A549 (cell line): ENCODE data around the gene CD96. TPM values are rescaled to one million over a fixed set of nuclear protein-coding genes. Genes with fewer than 3 reads are reported as not detected.
"Not testable (repeated sequence)": the region's sequence is repeated elsewhere in the genome, so short reads cannot be mapped to it uniquely, and the experiment has no call there.

Experiments
- ATAC-seq, 2 experiments: fragments of 200-7000 bp in 1 of 2; fragments of >200 bp in 1 of 2; cut with Nextera tagmentation in 1 of 2; cut with Tn5 transposase in 1 of 2; 3 replicates each; pipeline versions ENCODE4 v1.8.0 to v1.9.1; 2018 to 2020; ENCODE audit warnings: mild to moderate bottlenecking in 1 of 2, moderate library complexity in 1 of 2
- CTCF ChIA-PET: fragments of 300-600 bp; sonication (Branson Sonifier 250); formaldehyde crosslinking; extraction: SDS; loops from one replicate; lab custom pipeline; 2021; ENCODE audit warnings: antibody characterized with exemption, inconsistent platforms; lab: Yijun Ruan, JAX
- POLR2A ChIA-PET: fragments of 350-600 bp; formaldehyde crosslinking; extraction: SDS; loops from one replicate; lab custom pipeline; 2021; ENCODE audit warnings: antibody characterized with exemption, inconsistent platforms; lab: Yijun Ruan, JAX
- DNase-seq, 2 experiments: peaks; one replicate each; pipeline versions ENCODE4 v3.0.0 to v3.0.0-alpha.2; 2011 to 2016; ENCODE audit warnings: low read depth in 1 of 2, low spot score in 1 of 2
- FAIRE-seq: peaks from 2 replicates; lab custom pipeline; 2011; peaks lifted over from hg19 to GRCh38; lab: Jason Lieb, UNC
- H3K27ac ChIP-seq, 2 experiments: fragments of >200 bp; sonication (Bioruptor Twin); formaldehyde crosslinking; 3 replicates each; pipeline ENCODE4 v1.5.1; 2016 to 2017
- H3K4me1 ChIP-seq: fragments of >200 bp; sonication (Bioruptor Twin); formaldehyde crosslinking; 3 replicates; pipeline ENCODE4 v1.6.1; 2016
- H3K4me2 ChIP-seq: fragments of >200 bp; sonication (Bioruptor Twin); formaldehyde crosslinking; 3 replicates; pipeline ENCODE4 v1.6.1; 2016
- H3K4me3 ChIP-seq: fragments of >200 bp; sonication (Bioruptor Twin); formaldehyde crosslinking; 3 replicates; pipeline ENCODE4 v1.5.1; 2016
- H3K9me3 ChIP-seq: fragments of >200 bp; sonication (Bioruptor Twin); formaldehyde crosslinking; 3 replicates; pipeline ENCODE4 v1.6.1; 2016
- CHD4 ChIP-seq: fragments of 200-600 bp; sonication (generic); IDR thresholded peaks from 2 replicates; pipeline ENCODE4 v1.6.1; 2016; ENCODE audit warnings: antibody characterized with exemption, mild to moderate bottlenecking, borderline replicate concordance
- E2F6 ChIP-seq: IDR thresholded peaks from 2 replicates; pipeline ENCODE4 v1.6.1; 2012; ENCODE audit warnings: low read depth, borderline replicate concordance
- ELK1 ChIP-seq: fragments of 150-350 bp; IDR thresholded peaks from 2 replicates; pipeline ENCODE4 v1.6.1; 2014; ENCODE audit warnings: low read depth, mild to moderate bottlenecking, low read length
- EP300 ChIP-seq, 2 experiments: fragments of >200 bp; sonication (Bioruptor Twin); formaldehyde crosslinking; IDR thresholded peaks; 2 replicates in 1 of 2; 3 replicates in 1 of 2; pipeline ENCODE4 v1.6.1; 2016 to 2017
- ESRRA ChIP-seq: fragments of 150-350 bp; IDR thresholded peaks from 2 replicates; pipeline ENCODE4 v1.6.1; 2014; ENCODE audit warnings: mild to moderate bottlenecking, low read length, borderline replicate concordance
- FOXS1 ChIP-seq: fragments of 250-450 bp; sonication (Bioruptor Pico); IDR thresholded peaks from 2 replicates; pipeline ENCODE4 v1.5.0; 2020; ENCODE audit warnings: mild to moderate bottlenecking, moderate library complexity
- GATA3 ChIP-seq: IDR thresholded peaks from 2 replicates; pipeline ENCODE4 v1.6.1; 2012; ENCODE audit warnings: borderline replicate concordance
- HDAC2 ChIP-seq: fragments of 200-600 bp; sonication (generic); IDR thresholded peaks from 2 replicates; pipeline ENCODE4 v1.6.1; 2016
- JUNB ChIP-seq: fragments of >200 bp; sonication (Bioruptor Twin); formaldehyde crosslinking; IDR thresholded peaks from 2 replicates; pipeline ENCODE4 v1.6.1; 2016
- KDM1A ChIP-seq: fragments of 200-600 bp; sonication (generic); IDR thresholded peaks from 2 replicates; pipeline ENCODE4 v1.6.1; 2016; ENCODE audit warnings: low read depth, mild to moderate bottlenecking
- MAX ChIP-seq: IDR thresholded peaks from 2 replicates; pipeline ENCODE4 v1.6.1; 2012
- MAZ ChIP-seq: fragments of 150-350 bp; IDR thresholded peaks from 2 replicates; pipeline ENCODE4 v1.6.1; 2014; ENCODE audit warnings: antibody characterized with exemption, low read depth, low read length, borderline replicate concordance
- NFE2L2 ChIP-seq: fragments of 150-350 bp; conservative IDR thresholded peaks from 2 replicates; pipeline ENCODE4 v1.6.1; 2014; ENCODE audit warnings: low read length
- PHF8 ChIP-seq: fragments of 200-600 bp; sonication (generic); IDR thresholded peaks from 2 replicates; pipeline ENCODE4 v1.6.1; 2016; ENCODE audit warnings: low read depth, mild to moderate bottlenecking, antibody characterized with exemption, moderate library complexity, borderline replicate concordance
- POLR2AphosphoS2 ChIP-seq: conservative IDR thresholded peaks from 2 replicates; pipeline ENCODE4 v1.6.1; 2012; ENCODE audit warnings: low read length, improper control_type of control experiment, inconsistent platforms
- RNF2 ChIP-seq: fragments of 200-600 bp; sonication (generic); IDR thresholded peaks from 2 replicates; pipeline ENCODE4 v1.6.1; 2016; ENCODE audit warnings: low read depth, mild to moderate bottlenecking, antibody characterized with exemption, moderate library complexity, borderline replicate concordance
- ZFP36 ChIP-seq: fragments of 450-650 bp; IDR thresholded peaks from 2 replicates; pipeline ENCODE4 v1.6.1; 2014; ENCODE audit warnings: borderline replicate concordance; ENCODE audit not compliant: partially characterized antibody
- ZNF302 ChIP-seq: fragments of 250-450 bp; sonication (Bioruptor Pico); IDR thresholded peaks from 2 replicates; pipeline ENCODE4 v1.9.0; 2021; ENCODE audit warnings: inconsistent platforms, mild to moderate bottlenecking, moderate library complexity
- WGBS: methylation state at CpG from one replicate; pipeline ENCODE4 v1.1.6; 2017; ENCODE audit errors: missing lambda C conversion rate; 5-methylcytosine and 5-hydroxymethylcytosine counted together
- polyA plus RNA-seq, 4 experiments: library from polyadenylated mRNA; depleted of rRNA in 3 of 4; stranded (reverse); fragments of >200 nt; fragmentation: RNase III in 1 of 4; extraction: RNeasy Plus Mini Kit Qiagen cat#74134 plus additional on column Dnase treatment in 1 of 4; gene quantifications; 2 replicates in 3 of 4; 3 replicates in 1 of 4; pipeline ENCODE4 v1.2.3, GENCODE V29; 2011 to 2017

CD96 gene
- polyA plus RNA-seq, 2 of the 4 experiments (the other 2 are of a cell fraction) = not detected

GRCh38 chr3:111669926-111670630 is 128.1 kb downstream of the CD96 start:
- no peak for ATAC-seq

GRCh38 chr3:111672461-111672860 is 130.5 kb downstream of the CD96 start:
- not testable (repeated sequence) for ATAC-seq, H3K4me2 ChIP-seq, H3K4me3 ChIP-seq, H3K9me3 ChIP-seq, FAIRE-seq, DNase-seq
- Histone ChIP-seq H3K4me1 (peaks cover 41% of the 10 kb centered on the region), H3K27ac (peak overlapping the region in 1 of 2 experiments; percentile 8; a peak in 2 of 6 replicates)
- ChIA-PET CTCF (interaction anchor here (0.8 to 4.2 kb wide), 4 partner anchors 29 to 371 kb away, joined by 3 to 27 read pairs (median 6); no protein-coding TSS in a partner anchor), POLR2A (interaction anchor here (0.9 kb wide), 1 partner anchor 87 kb away, joined by 3 read pairs; no protein-coding TSS in a partner anchor)
- 73% methylated on average over 6 of the region's 6 CpGs for WGBS

More at GRCh38 chr3:111669926-111670630, 128.1 kb downstream of the CD96 start:
- FAIRE-seq (no peak), DNase-seq (no peak)
- H3K9me3 ChIP-seq = no peaks in the 10 kb centered on the region
- H3K4me2 ChIP-seq = peak overlapping the region; percentile 21; the same call in 2 of the 3 replicates
- H3K4me1 ChIP-seq = peaks cover 37% of the 10 kb centered on the region
- TF ChIP-seq GATA3 (no peak), JUNB (no peak), MAX (no peak), NFE2L2 (no peak), RNF2 (no peak), CHD4 (no peak), POLR2AphosphoS2 (no peak), E2F6 (no peak), ELK1 (no peak), ESRRA (no peak), PHF8 (no peak), FOXS1 (CRISPR knock-in tag) (no peak), ZNF302 (CRISPR knock-in tag) (no peak), HDAC2 (no peak)
- 48% methylated on average over 7 of the region's 7 CpGs for WGBS
- H3K4me3 ChIP-seq = no peak overlapping the region
- ChIA-PET POLR2A (no interaction called here), CTCF (interaction anchor here (0.8 to 4.2 kb wide), 18 partner anchors 11 to 467 kb away, joined by 3 to 27 read pairs (median 5); partner anchors contain the start of gene PHLDB2)
- H3K27ac ChIP-seq = peak overlapping the region; percentile 43 to 64; a peak in 4 of 6 replicates

- Histone ChIP-seq H3K4me3 (peak overlapping the region; percentile 79), H3K4me2 (peak overlapping the region; percentile 80), H3K9me3 (no peaks in the 10 kb centered on the region), H3K4me1 (peaks cover 22% of the 10 kb centered on the region), H3K27ac (peak overlapping the region; percentile 81 to 91)
- CTCF ChIA-PET = interaction anchor here (0.5 kb wide), 1 partner anchor 100 kb away, joined by 3 read pairs; no protein-coding TSS in a partner anchor
- no peak for FAIRE-seq
- no peak for DNase-seq
- no peak for ATAC-seq
- POLR2A ChIA-PET = interaction anchor here (1.1 kb wide), 1 partner anchor 303 kb away, joined by 3 read pairs; no protein-coding TSS in a partner anchor
- WGBS = 5% methylated on average over 1 of the region's 1 CpG
- no peak for TF ChIP-seq JUNB
- no peak for TF ChIP-seq KDM1A
- TF ChIP-seq RNF2 = no peak
- TF ChIP-seq EP300 (IDR thresholded peaks at IDR 0.05) = no peak
- TF ChIP-seq ELK1 = no peak
- no peak for TF ChIP-seq MAZ
- TF ChIP-seq ZFP36 = no peak
- TF ChIP-seq FOXS1 (CRISPR knock-in tag) = no peak
Measured at GRCh38 chr3:111675846-111676210, 133.8 kb downstream of the CD96 start.
